Upper lobe of left lung (tissue), 6 donors: Measurements from ENCODE around the gene MIA. TPM values are rescaled to one million over a fixed set of nuclear protein-coding genes. Genes with fewer than 3 reads are reported as not detected.

Source experiments
- ATAC-seq, 2 donors: fragments of 200-7000 bp; cut with Tn5 transposase; one replicate each; pipeline ENCODE4 v1.9.1; 2022; ENCODE audit warnings: mild to moderate bottlenecking in 2 of 2, moderate library complexity in 2 of 2; ENCODE audit not compliant: low FRiP score in 2 of 2
- DNase-seq, 2 donors: peaks; one replicate each; pipeline ENCODE4 v3.0.0-alpha.2; 2019 to 2020
- H3K27ac ChIP-seq, 4 donors: fragments of 200-600 bp; sonication (generic); one replicate each; pipeline ENCODE4 v1.5.1; 2016 to 2019
- H3K27me3 ChIP-seq, 4 donors: fragments of 200-600 bp; sonication (generic); one replicate each; pipeline ENCODE4 v1.5.1; 2017 to 2019
- H3K36me3 ChIP-seq, 4 donors: fragments of 200-600 bp; sonication (generic); one replicate each; pipeline ENCODE4 v1.5.1; 2016 to 2019
- H3K4me1 ChIP-seq, 4 donors: fragments of 200-600 bp; sonication (generic); one replicate each; pipeline ENCODE4 v1.5.1; 2018 to 2019
- H3K4me3 ChIP-seq, 4 donors: fragments of 200-600 bp; sonication (generic); one replicate each; pipeline ENCODE4 v1.5.1; 2017 to 2019; ENCODE audit warnings: mild to moderate bottlenecking in 2 of 4, moderate library complexity in 1 of 4
- H3K9me3 ChIP-seq, 4 donors: fragments of 200-600 bp; sonication (generic); one replicate each; pipeline ENCODE4 v1.5.1; 2018 to 2019
- EP300 ChIP-seq, 4 donors: sonication (generic); formaldehyde crosslinking; IDR thresholded peaks; one replicate each; pipeline ENCODE4 v1.5.1; 2017; ENCODE audit warnings: antibody characterized with exemption in 4 of 4, control low read depth in 2 of 4
- POLR2A ChIP-seq, 4 donors: fragments of 450-650 bp; IDR thresholded peaks; one replicate each; pipeline ENCODE4 v1.5.1; 2016 to 2017; ENCODE audit warnings: antibody characterized with exemption in 4 of 4, mild to moderate bottlenecking in 2 of 4
- POLR2AphosphoS5 ChIP-seq, 2 donors: sonication (generic); formaldehyde crosslinking; IDR thresholded peaks; one replicate each; pipeline ENCODE4 v1.5.1; 2017; ENCODE audit warnings: antibody characterized with exemption in 2 of 2
- WGBS, 2 donors: methylation state at CpG; one replicate each; pipeline ENCODE4 v1.1.5; 2017 to 2018; 5-methylcytosine and 5-hydroxymethylcytosine counted together
- total RNA-seq, 6 donors: library from RNA; depleted of rRNA in 4 of 6; stranded (reverse); fragments of >200 nt in 4 of 6; gene quantifications; one replicate each; pipeline versions ENCODE4 v1.1.0 to v1.2.1, GENCODE V29; 2016 to 2021
- TF ChIP-seq, protein P1 (sequence below), 6 experiments: fragments of 450-650 bp in 4 of 6; fragments of 200-600 bp in 2 of 6; sonication (generic) in 2 of 6; IDR thresholded peaks; one replicate each; pipeline ENCODE4 v1.5.1; 2016 to 2019; ENCODE audit warnings: antibody characterized with exemption in 6 of 6
- donor health status: DM: no; HTN: no; CAD: no; lungs with moderate emphysema.
- donor health status: DM: no; HTN: yes; CAD: no; lungs with severe emphysema.

Gene MIA
- total RNA-seq, 6 donors from 2014 or later, result 1.2 to 5.2 (median 2.1) TPM; not detected in 3

- Histone ChIP-seq H3K27me3 (no peaks in the 10 kb centered on the region), H3K9me3 (no peaks in the 10 kb centered on the region), H3K36me3 (no peaks in the 10 kb centered on the region), H3K4me1 (peaks cover 13 to 20% (median 18%) of the 10 kb centered on the region in 4 donors), H3K27ac (no peak overlapping the region), H3K4me3 (no peak overlapping the region)
- no peak for TF ChIP-seq POLR2A (IDR thresholded peaks at IDR 0.05)
- ATAC-seq (no peak), DNase-seq (no peak)
- 91 to 94% methylated on average over 10 of the region's 10 CpGs for WGBS, 2 donors
Measured at GRCh38 chr19:40775632-40776022, 306 bp downstream of the MIA start.

GRCh38 chr19:40776364-40776763, 1.0 kb downstream of the MIA start:
- H3K27ac ChIP-seq, result peak overlapping the region in 3 of 4 donors; percentile 92 to 98 (median 98)
- no peak overlapping the region for H3K4me3 ChIP-seq
- H3K9me3 ChIP-seq, result no peaks in the 10 kb centered on the region
- no peaks in the 10 kb centered on the region for H3K36me3 ChIP-seq
- no peak for DNase-seq
- TF ChIP-seq, protein P1, sequence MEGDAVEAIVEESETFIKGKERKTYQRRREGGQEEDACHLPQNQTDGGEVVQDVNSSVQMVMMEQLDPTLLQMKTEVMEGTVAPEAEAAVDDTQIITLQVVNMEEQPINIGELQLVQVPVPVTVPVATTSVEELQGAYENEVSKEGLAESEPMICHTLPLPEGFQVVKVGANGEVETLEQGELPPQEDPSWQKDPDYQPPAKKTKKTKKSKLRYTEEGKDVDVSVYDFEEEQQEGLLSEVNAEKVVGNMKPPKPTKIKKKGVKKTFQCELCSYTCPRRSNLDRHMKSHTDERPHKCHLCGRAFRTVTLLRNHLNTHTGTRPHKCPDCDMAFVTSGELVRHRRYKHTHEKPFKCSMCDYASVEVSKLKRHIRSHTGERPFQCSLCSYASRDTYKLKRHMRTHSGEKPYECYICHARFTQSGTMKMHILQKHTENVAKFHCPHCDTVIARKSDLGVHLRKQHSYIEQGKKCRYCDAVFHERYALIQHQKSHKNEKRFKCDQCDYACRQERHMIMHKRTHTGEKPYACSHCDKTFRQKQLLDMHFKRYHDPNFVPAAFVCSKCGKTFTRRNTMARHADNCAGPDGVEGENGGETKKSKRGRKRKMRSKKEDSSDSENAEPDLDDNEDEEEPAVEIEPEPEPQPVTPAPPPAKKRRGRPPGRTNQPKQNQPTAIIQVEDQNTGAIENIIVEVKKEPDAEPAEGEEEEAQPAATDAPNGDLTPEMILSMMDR (IDR thresholded peaks at IDR 0.05), result no peak
- no peak for TF ChIP-seq EP300 (IDR thresholded peaks at IDR 0.05)
- no peak for TF ChIP-seq POLR2A (IDR thresholded peaks at IDR 0.05)
- TF ChIP-seq POLR2AphosphoS5 (IDR thresholded peaks at IDR 0.05), result no peak
- H3K27me3 ChIP-seq, result no peaks in the 10 kb centered on the region
- H3K4me1 ChIP-seq, result peaks cover 13 to 20% (median 18%) of the 10 kb centered on the region in 4 donors
- WGBS, 2 donors, result 74 to 88% methylated on average over 7 of the region's 7 CpGs
- ATAC-seq, result no peak

- Histone ChIP-seq H3K4me1 (peaks cover 13 to 20% (median 18%) of the 10 kb centered on the region in 4 donors), H3K9me3 (no peaks in the 10 kb centered on the region), H3K27ac (peak overlapping the region; percentile 92 to 98 (median 98)), H3K36me3 (no peaks in the 10 kb centered on the region), H3K4me3 (peak overlapping the region; percentile 63 to 90 (median 88)), H3K27me3 (no peaks in the 10 kb centered on the region)
- peak; percentile 91 for ATAC-seq
- WGBS, 2 donors, result 10 to 11% methylated on average over 13 of the region's 13 CpGs
- TF ChIP-seq EP300 (IDR thresholded peaks at IDR 0.05) (no peak), POLR2AphosphoS5 (IDR thresholded peaks at IDR 0.05) (peak in 1 of 2 donors; percentile 9), POLR2A (IDR thresholded peaks at IDR 0.05) (no peak)
- TF ChIP-seq, protein P1 (IDR thresholded peaks at IDR 0.05), result peak in 2 of 6 experiments; percentile 6
- peak in 1 of 2 donors; percentile 96 for DNase-seq
Measured at GRCh38 chr19:40776932-40777644, 1.8 kb downstream of the MIA start.

DNA sequence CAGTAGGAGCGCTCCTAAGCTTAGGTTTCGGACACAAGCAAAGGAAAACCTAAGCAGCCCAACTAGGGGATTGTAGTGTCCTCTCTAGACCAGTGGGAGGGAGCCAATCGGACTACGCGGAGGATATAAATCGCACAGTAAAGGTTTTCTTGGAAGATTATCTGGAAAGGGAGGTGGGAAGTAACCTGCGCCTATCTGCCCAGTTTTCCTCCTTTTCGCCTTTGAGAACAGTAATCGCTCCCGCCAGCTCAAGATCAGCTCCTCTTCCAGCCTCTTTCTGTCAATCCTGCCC, 2.3 kb downstream of the MIA start:
- no peak for ATAC-seq
- no peak for TF ChIP-seq POLR2A (IDR thresholded peaks at IDR 0.05)
- TF ChIP-seq, protein P1 (IDR thresholded peaks at IDR 0.05), result no peak
- peak in 1 of 4 donors; percentile 31 for TF ChIP-seq EP300 (IDR thresholded peaks at IDR 0.05)
- TF ChIP-seq POLR2AphosphoS5 (IDR thresholded peaks at IDR 0.05), result no peak

DNA sequence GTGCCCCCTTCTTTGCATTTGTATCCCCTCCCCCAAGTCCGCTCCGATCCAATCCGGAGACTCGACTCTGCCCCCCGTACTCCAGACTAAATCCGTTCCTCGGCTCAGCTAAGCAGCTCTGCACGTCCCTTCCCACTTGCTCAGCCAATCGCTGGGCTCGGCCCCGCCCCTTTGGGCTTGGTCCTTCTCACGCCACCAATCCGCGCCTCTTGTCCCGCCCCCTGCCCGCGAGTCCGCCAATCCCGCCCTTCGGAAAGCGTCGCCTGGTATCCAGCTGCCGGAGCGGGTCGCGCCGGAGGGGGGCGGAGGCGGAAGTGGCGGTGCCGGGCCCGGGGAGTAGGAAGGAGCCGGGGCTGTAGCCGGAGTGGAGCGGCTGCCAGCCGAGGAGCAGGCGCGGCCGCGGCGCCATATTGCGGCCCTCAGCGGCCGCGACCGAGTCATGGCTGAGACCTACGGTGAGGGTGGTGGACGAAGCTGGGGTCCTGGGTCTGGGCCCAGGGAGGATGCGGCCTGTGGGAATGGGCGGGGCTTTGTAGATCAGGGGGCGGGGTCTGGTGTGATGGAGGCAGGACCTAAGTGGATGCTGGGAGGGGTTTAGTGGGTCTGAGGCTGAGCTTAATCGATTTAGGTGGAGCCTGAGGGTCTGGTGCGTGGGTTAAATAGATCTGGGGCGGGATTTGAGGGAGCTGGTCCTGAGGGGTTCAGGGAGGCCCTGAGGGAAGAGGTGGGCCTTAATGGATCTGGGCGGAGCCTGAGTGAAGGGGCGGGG, 2.8 kb downstream of the MIA start, which contains the start of gene RAB4B:
Gene RAB4B (plus strand): TSS at position 311 of the 769 bp plus-strand sequence. CDS start 129 bp downstream, at position 440.
- Histone ChIP-seq H3K4me1 (peaks cover 13 to 20% (median 18%) of the 10 kb centered on the region in 4 donors), H3K4me3 (peak within 1 kb of the TSS; percentile 75 to 90 (median 88)), H3K27me3 (no peaks in the 10 kb centered on the region), H3K9me3 (no peaks in the 10 kb centered on the region), H3K27ac (peak within 1 kb of the TSS; percentile 92 to 98 (median 98)), H3K36me3 (no peaks in the 10 kb centered on the region)
- DNase-seq, result peak; percentile 100
- TF ChIP-seq POLR2AphosphoS5 (IDR thresholded peaks at IDR 0.05) (peak; percentile 81 to 89), POLR2A (IDR thresholded peaks at IDR 0.05) (peak; percentile 28 to 91 (median 59)), EP300 (IDR thresholded peaks at IDR 0.05) (no peak)
- TF ChIP-seq, protein P1 (IDR thresholded peaks at IDR 0.05), result peak in 4 of 6 experiments; percentile 47 to 64 (median 54)
- WGBS, 2 donors, result 0% methylated on average over 16 to 40 of the region's 56 CpGs
- peak; percentile 98 for ATAC-seq

More for the DNA sequence above, 2.3 kb downstream of the MIA start:
- Histone ChIP-seq H3K4me1 (peaks cover 13 to 20% (median 18%) of the 10 kb centered on the region in 4 donors), H3K27me3 (no peaks in the 10 kb centered on the region), H3K36me3 (no peaks in the 10 kb centered on the region), H3K9me3 (no peaks in the 10 kb centered on the region), H3K27ac (peak overlapping the region; percentile 92 to 98 (median 98)), H3K4me3 (peak overlapping the region; percentile 63 to 90 (median 88))
- WGBS, 2 donors, result 0% methylated on average over 10 of the region's 10 CpGs
- no peak for DNase-seq
